Lung (tissue), 12 donors: ENCODE measurements around the gene TTC19. TPM values are rescaled to one million over a fixed set of nuclear protein-coding genes. Genes with fewer than 3 reads are reported as not detected.

Experiments
- ATAC-seq: fragments of 200-7000 bp; cut with Tn5 transposase; one replicate; pipeline ENCODE4 v1.9.1; 2020; ENCODE audit warnings: moderate number of reproducible peaks; ENCODE audit not compliant: insufficient read depth, low FRiP score
- DNase-seq, 3 donors: peaks; one replicate each; pipeline ENCODE4 v3.0.0-alpha.2; 2013 to 2017
- H3K27ac ChIP-seq, 2 donors: one replicate each; pipeline ENCODE4 v1.5.1; 2013; ENCODE audit warnings: mild to moderate bottlenecking in 2 of 2, moderate library complexity in 2 of 2, control low read depth in 1 of 2, inconsistent platforms in 1 of 2, low read depth in 1 of 2, low read length in 1 of 2
- H3K27me3 ChIP-seq, 3 donors: one replicate each; pipeline ENCODE4 v1.5.1; 2013; ENCODE audit warnings: low read length in 2 of 3; ENCODE audit not compliant: control insufficient read depth in 3 of 3, insufficient read depth in 3 of 3
- H3K36me3 ChIP-seq, 4 donors: one replicate each; pipeline ENCODE4 v1.5.1; 2013; ENCODE audit warnings: low read length in 4 of 4, mild to moderate bottlenecking in 1 of 4, moderate library complexity in 1 of 4; ENCODE audit not compliant: control insufficient read depth in 4 of 4, insufficient read depth in 4 of 4
- H3K4me1 ChIP-seq, 5 donors: one replicate each; pipeline ENCODE4 v1.5.1; 2013; ENCODE audit warnings: low read length in 5 of 5, mild to moderate bottlenecking in 2 of 5, moderate library complexity in 1 of 5; ENCODE audit not compliant: control insufficient read depth in 5 of 5, insufficient read depth in 5 of 5
- H3K4me3 ChIP-seq: one replicate; pipeline ENCODE4 v1.5.1; 2013; ENCODE audit warnings: mild to moderate bottlenecking, control low read depth, moderate library complexity
- H3K9ac ChIP-seq, 2 donors: one replicate each; pipeline ENCODE4 v1.5.1; 2013; ENCODE audit warnings: low read length in 2 of 2, control low read depth in 1 of 2; ENCODE audit not compliant: insufficient read depth in 1 of 2
- H3K9me3 ChIP-seq, 4 donors: one replicate each; pipeline ENCODE4 v1.5.1; 2013; ENCODE audit warnings: low read length in 3 of 4, mild to moderate bottlenecking in 1 of 4, moderate library complexity in 1 of 4; ENCODE audit not compliant: control insufficient read depth in 4 of 4, insufficient read depth in 3 of 4
- WGBS, 2 donors: extraction: QIAGEN DNeasy Blood & Tissue Kit; methylation state at CpG; one replicate each; pipeline ENCODE4 v1.1.7; 2013; 5-methylcytosine and 5-hydroxymethylcytosine counted together
- polyA plus RNA-seq, 2 donors: library from polyadenylated mRNA; stranded (reverse); fragments of 200-250 nt; gene quantifications; one replicate each; pipeline ENCODE4 v1.2.1, GENCODE V29; 2013
- total RNA-seq, 2 donors: library from RNA; depleted of rRNA in 1 of 2; stranded (reverse); fragments of >200 nt in 1 of 2; gene quantifications; one replicate each; pipeline ENCODE4 v1.2.1, GENCODE V29; 2014 to 2021
- TF ChIP-seq, protein P1 (sequence below): IDR thresholded peaks from 2 replicates; pipeline ENCODE4 v1.5.1; 2012; ENCODE audit warnings: mild to moderate bottlenecking; ENCODE audit errors: control extremely low read depth, extremely low read depth
- donor health status: control.
- donor health status: control.
- donor health status: Bipolar disorder and iron deficiency.
- donor health status: healthy.
- donor health status: DM: yes; HTN: yes; CAD: no.

The TTC19 gene
- total and polyA plus RNA-seq, 4 donors, result 19.1 to 80.1 (median 35.3) TPM

GRCh38 chr17:15952916-15953790 lies 46.5 kb upstream of the TTC19 start:
- TF ChIP-seq, protein P1, sequence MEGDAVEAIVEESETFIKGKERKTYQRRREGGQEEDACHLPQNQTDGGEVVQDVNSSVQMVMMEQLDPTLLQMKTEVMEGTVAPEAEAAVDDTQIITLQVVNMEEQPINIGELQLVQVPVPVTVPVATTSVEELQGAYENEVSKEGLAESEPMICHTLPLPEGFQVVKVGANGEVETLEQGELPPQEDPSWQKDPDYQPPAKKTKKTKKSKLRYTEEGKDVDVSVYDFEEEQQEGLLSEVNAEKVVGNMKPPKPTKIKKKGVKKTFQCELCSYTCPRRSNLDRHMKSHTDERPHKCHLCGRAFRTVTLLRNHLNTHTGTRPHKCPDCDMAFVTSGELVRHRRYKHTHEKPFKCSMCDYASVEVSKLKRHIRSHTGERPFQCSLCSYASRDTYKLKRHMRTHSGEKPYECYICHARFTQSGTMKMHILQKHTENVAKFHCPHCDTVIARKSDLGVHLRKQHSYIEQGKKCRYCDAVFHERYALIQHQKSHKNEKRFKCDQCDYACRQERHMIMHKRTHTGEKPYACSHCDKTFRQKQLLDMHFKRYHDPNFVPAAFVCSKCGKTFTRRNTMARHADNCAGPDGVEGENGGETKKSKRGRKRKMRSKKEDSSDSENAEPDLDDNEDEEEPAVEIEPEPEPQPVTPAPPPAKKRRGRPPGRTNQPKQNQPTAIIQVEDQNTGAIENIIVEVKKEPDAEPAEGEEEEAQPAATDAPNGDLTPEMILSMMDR, result no peak
- H3K4me1 ChIP-seq, result peaks cover 0 to 2% (median 0%) of the 10 kb centered on the region in 5 donors
- 78 to 83% methylated on average over 22 of the region's 22 CpGs for WGBS, 2 donors
- ATAC-seq (no peak), DNase-seq (no peak)
- H3K9ac ChIP-seq, result no peak overlapping the region
- peaks cover 0 to 1% (median 0%) of the 10 kb centered on the region in 4 donors for H3K9me3 ChIP-seq
- H3K4me3 ChIP-seq, result no peak overlapping the region
- H3K27ac ChIP-seq, result no peak overlapping the region
- H3K27me3 ChIP-seq, result no peaks in the 10 kb centered on the region
- no peaks in the 10 kb centered on the region for H3K36me3 ChIP-seq

- no peak overlapping the region for H3K9ac ChIP-seq
Measured at GRCh38 chr17:15954222-15954621, 45.4 kb upstream of the TTC19 start.

DNA sequence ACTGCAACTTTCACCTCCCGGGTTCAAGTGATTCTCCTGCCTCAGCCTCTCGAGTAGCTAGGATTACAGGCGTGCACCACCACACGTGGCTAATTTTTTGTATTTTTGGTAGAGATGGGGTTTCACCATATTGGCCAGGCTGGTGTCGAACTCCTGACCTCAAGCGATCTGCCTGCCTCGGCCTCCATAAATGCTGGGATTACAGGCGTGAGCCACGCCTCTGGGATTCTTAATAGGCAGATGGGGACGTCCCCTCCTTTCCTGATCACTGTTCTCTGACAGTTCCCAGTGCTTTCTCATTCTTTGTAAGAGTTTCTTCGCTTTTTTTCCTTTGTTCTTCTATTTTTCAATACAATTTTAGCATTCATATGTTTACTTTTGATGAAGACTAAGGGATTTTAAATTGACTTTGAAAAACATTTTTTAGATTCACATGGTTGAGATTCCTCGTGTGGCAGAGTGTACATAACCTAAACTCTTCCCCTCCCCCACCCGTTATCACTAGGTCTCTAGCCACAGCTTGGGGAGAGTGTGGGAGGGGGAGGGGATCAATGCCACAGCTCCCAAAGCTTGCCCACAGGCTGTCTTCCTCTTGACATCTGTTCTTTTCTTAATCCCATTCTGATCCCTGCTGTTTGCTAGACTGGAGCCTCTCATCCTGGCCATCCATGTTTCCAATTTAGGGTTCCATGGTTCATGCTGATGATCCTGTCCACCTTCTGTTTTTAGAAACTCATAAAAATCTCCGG lies 43.7 kb upstream of the TTC19 start:
- Histone ChIP-seq H3K4me3 (no peak overlapping the region), H3K36me3 (no peaks in the 10 kb centered on the region), H3K9ac (no peak overlapping the region), H3K4me1 (peaks cover 0 to 2% (median 0%) of the 10 kb centered on the region in 5 donors), H3K27ac (no peak overlapping the region), H3K9me3 (no peaks in the 10 kb centered on the region), H3K27me3 (no peaks in the 10 kb centered on the region)
- DNase-seq (no peak), ATAC-seq (no peak)
- 84 to 85% methylated on average over 14 of the region's 14 CpGs for WGBS, 2 donors
- TF ChIP-seq, protein P1, result no peak

More at GRCh38 chr17:15954222-15954621, 45.4 kb upstream of the TTC19 start:
- Histone ChIP-seq H3K9me3 (peaks cover 0 to 1% (median 0%) of the 10 kb centered on the region in 4 donors), H3K27ac (no peak overlapping the region), H3K4me1 (peaks cover 0 to 2% (median 0%) of the 10 kb centered on the region in 5 donors), H3K4me3 (no peak overlapping the region), H3K36me3 (no peaks in the 10 kb centered on the region), H3K27me3 (no peaks in the 10 kb centered on the region)
- DNase-seq (no peak), ATAC-seq (no peak)
- TF ChIP-seq, protein P1, result no peak
- 37 to 46% methylated on average over 5 of the region's 5 CpGs for WGBS, 2 donors
